Measurements from ENCODE around the gene RPP25L. TPM values are rescaled to one million over a fixed set of nuclear protein-coding genes. Genes with fewer than 3 reads are reported as not detected.
A peak's percentile ranks its signal among the peaks of the same experiment; 100 is the strongest.

Gene RPP25L
- total RNA-seq, 1 experiment from 2014 or later: 17.2 TPM

GRCh38 chr9:34630402-34631154, 18.7 kb upstream of the RPP25L start:
- Histone ChIP-seq H4K8ac (replicated peaks; ENCODE audit: insufficient read length, low read depth, low read length) (no peak overlapping the region), H2BK120ac (ENCODE audit: low read depth, low read length, poor library complexity, severe bottlenecking) (no peak overlapping the region), H3K4me2 (ENCODE audit: insufficient read depth, insufficient read length, low read length) (no peak overlapping the region), H3K79me1 (ENCODE audit: insufficient read depth, low read depth, low read length, poor library complexity, severe bottlenecking) (no peaks in the 10 kb centered on the region), H3K23ac (ENCODE audit: insufficient read length, low read depth, low read length) (no peak overlapping the region), H2BK15ac (ENCODE audit: low read depth, low read length) (no peak overlapping the region), H4K20me1 (ENCODE audit: control insufficient read depth, insufficient read depth, insufficient read length) (no peaks in the 10 kb centered on the region), H3T11ph (ENCODE audit: low read length) (no peak overlapping the region), H4K91ac (ENCODE audit: insufficient read length, low read depth, low read length) (no peak overlapping the region), H3K9ac (ENCODE audit: extremely low read depth, insufficient read length, low read length) (no peak overlapping the region), H2AK5ac (ENCODE audit: insufficient read length, low read length) (no peak overlapping the region), H2AFZ (ENCODE audit: low read length) (no peak overlapping the region), H4K5ac (ENCODE audit: insufficient read length, low read depth, low read length) (no peak overlapping the region), H3K79me2 (ENCODE audit: insufficient read depth, low read length) (no peaks in the 10 kb centered on the region), H3K9me3 (ENCODE audit: control insufficient read depth, low read depth, low read length) (no peaks in the 10 kb centered on the region), H3K27ac (ENCODE audit: insufficient read length, low read depth, low read length) (no peak overlapping the region), H3K23me2 (ENCODE audit: insufficient read length, low read depth, low read length, poor library complexity, severe bottlenecking) (peaks cover 13% of the 10 kb centered on the region), H3K4ac (ENCODE audit: low read depth, low read length) (no peak overlapping the region), H3K18ac (ENCODE audit: insufficient read length, low read depth, low read length) (no peak overlapping the region), H3K27me3 (ENCODE audit: insufficient read depth, low read length) (peaks cover 52% of the 10 kb centered on the region), H2BK20ac (ENCODE audit: low read depth, low read length, poor library complexity, severe bottlenecking) (no peak overlapping the region), H3K14ac (ENCODE audit: insufficient read depth, low read length) (no peak overlapping the region), H2BK5ac (ENCODE audit: insufficient read length, low read length) (no peak overlapping the region), H3K4me1 (ENCODE audit: insufficient read depth, low read length) (no peaks in the 10 kb centered on the region), H3K56ac (ENCODE audit: insufficient read length, low read depth, low read length) (no peak overlapping the region), H2BK12ac (ENCODE audit: insufficient read length, low read depth, low read length) (no peak overlapping the region)
- no peak overlapping the region; a peak in 1 of 7 replicates for H3K27ac Mint-ChIP-seq
- TF ChIP-seq CTCF (conservative IDR thresholded peaks at IDR 0.05): no peak
- peak overlapping the region in 1 of 2 experiments; percentile 86; a peak in 3 of 5 replicates for H3K4me3 Mint-ChIP-seq
- peaks cover 18 to 31% of the 10 kb centered on the region in 2 experiments for H3K4me1 Mint-ChIP-seq
- peaks cover 77% of the 10 kb centered on the region for H3K27me3 Mint-ChIP-seq (ENCODE audit: low read depth)
- no CpG with 5 or more reads among the region's 5 CpGs for WGBS (ENCODE audit: extremely low coverage, insufficient read length, low lambda C conversion rate)
- peaks cover 0 to 6% of the 10 kb centered on the region in 2 experiments; a peak in 2 of 5 replicates for H3K9me3 Mint-ChIP-seq
- no peak for DNase-seq
- H3K36me3 Mint-ChIP-seq (ENCODE audit: insufficient read depth in 1 of 3, low read depth in 3 of 3): peaks cover 2 to 10% (median 5%) of the 10 kb centered on the region in 3 experiments; a peak in 6 of 7 replicates
